DND-41 (cell line): Measurements from ENCODE around the gene KCTD14.
A peak's percentile ranks its signal among the peaks of the same experiment; 100 is the strongest.

Source experiments
- ATAC-seq: fragments of 200-7000 bp; cut with Tn5 transposase; 3 replicates; pipeline ENCODE4 v1.9.1; 2021; ENCODE audit warnings: low read depth; ENCODE audit not compliant: insufficient read depth
- DNase-seq: peaks from one replicate; pipeline ENCODE4 v3.0.0-alpha.2; 2020
- H2AFZ ChIP-seq: 2 replicates; pipeline ENCODE4 v1.6.0; 2012; ENCODE audit warnings: low read depth, low read length
- H3K27ac ChIP-seq: 2 replicates; pipeline ENCODE4 v1.5.1; 2012; ENCODE audit warnings: low read length, inconsistent platforms
- H3K27me3 ChIP-seq: fragments of 200-600 bp; sonication (generic); 2 replicates; pipeline ENCODE4 v1.6.0; 2012; ENCODE audit warnings: low read length, mild to moderate bottlenecking, inconsistent platforms; ENCODE audit not compliant: insufficient read depth, poor library complexity
- H3K36me3 ChIP-seq: 2 replicates; pipeline ENCODE4 v1.5.1; 2012; ENCODE audit warnings: low read length, inconsistent platforms; ENCODE audit not compliant: insufficient read depth
- H3K4me1 ChIP-seq: 2 replicates; pipeline ENCODE4 v1.5.1; 2012; ENCODE audit warnings: mild to moderate bottlenecking, low read length; ENCODE audit not compliant: insufficient read depth
- H3K4me2 ChIP-seq: 2 replicates; pipeline ENCODE4 v1.6.0; 2012; ENCODE audit warnings: mild to moderate bottlenecking, moderate library complexity, low read length, inconsistent platforms; ENCODE audit not compliant: insufficient read depth
- H3K4me3 ChIP-seq, 2 experiments: fragments of 200-600 bp in 1 of 2; shearing (Covaris generic) in 1 of 2; 2 replicates each; pipeline ENCODE4 v1.5.1; 2012 to 2016; ENCODE audit warnings: inconsistent platforms in 2 of 2, low read length in 2 of 2, mild to moderate bottlenecking in 2 of 2, low read depth in 1 of 2, moderate library complexity in 1 of 2
- H3K79me2 ChIP-seq: 2 replicates; pipeline ENCODE4 v1.6.0; 2012; ENCODE audit warnings: low read length, inconsistent platforms; ENCODE audit not compliant: insufficient read depth
- H3K9ac ChIP-seq: 2 replicates; pipeline ENCODE4 v1.6.0; 2012; ENCODE audit warnings: low read depth, mild to moderate bottlenecking, inconsistent platforms, low read length, moderate library complexity
- H3K9me3 ChIP-seq: 2 replicates; pipeline ENCODE4 v1.5.1; 2012; ENCODE audit warnings: low read length, moderate library complexity, mild to moderate bottlenecking, inconsistent platforms; ENCODE audit not compliant: insufficient read depth, severe bottlenecking
- H4K20me1 ChIP-seq: 2 replicates; pipeline ENCODE4 v1.6.0; 2012; ENCODE audit warnings: low read length; ENCODE audit not compliant: insufficient read depth
- EZH2 ChIP-seq: IDR thresholded peaks from 3 replicates; pipeline ENCODE4 v1.6.1; 2012; ENCODE audit warnings: borderline replicate concordance, low read depth, mild to moderate bottlenecking, moderate library complexity, low read length, inconsistent platforms; ENCODE audit not compliant: severe bottlenecking
- TF ChIP-seq, protein P1 (sequence below): IDR thresholded peaks from 2 replicates; pipeline ENCODE4 v1.5.1; 2012; ENCODE audit warnings: borderline replicate concordance, low read length, moderate library complexity, mild to moderate bottlenecking; ENCODE audit not compliant: poor library complexity, severe bottlenecking; ENCODE audit errors: extremely low read depth

Gene KCTD14

DNA sequence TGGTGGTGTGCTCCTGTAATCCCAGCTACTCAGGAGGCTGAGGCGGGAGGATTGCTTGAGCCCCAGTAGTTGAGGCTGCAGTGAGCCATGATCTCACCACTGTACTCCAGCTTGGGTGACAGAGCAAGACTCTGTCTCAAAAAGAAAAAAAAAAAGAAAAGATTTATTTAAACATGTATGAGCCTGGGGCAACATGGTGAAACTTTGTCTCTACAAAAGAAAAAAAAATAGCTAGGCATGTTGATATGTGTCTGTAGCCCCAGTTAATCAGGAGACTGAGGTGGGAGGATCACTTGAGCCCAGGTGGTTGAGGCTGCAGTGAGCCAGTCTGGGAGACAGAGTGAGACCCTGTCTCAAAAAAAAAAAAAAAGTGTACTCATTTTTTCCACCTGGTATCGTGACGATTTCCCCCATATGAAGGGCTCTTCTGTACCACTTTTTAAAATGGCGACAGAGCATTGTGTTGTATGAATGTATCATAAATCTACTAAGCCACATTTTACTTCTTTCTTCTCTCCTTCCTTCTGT lies 16.4 kb upstream of the KCTD14 start:
- Histone ChIP-seq H3K4me3 (no peak overlapping the region), H3K27ac (peak overlapping the region; percentile 59), H3K9ac (no peak overlapping the region), H4K20me1 (no peaks in the 10 kb centered on the region), H3K79me2 (no peaks in the 10 kb centered on the region), H3K27me3 (no peaks in the 10 kb centered on the region), H2AFZ (peak overlapping the region; percentile 61), H3K36me3 (no peaks in the 10 kb centered on the region), H3K4me2 (0 out of 2 replicates have a peak overlapping the region, but pooled peaks have one; percentile 32), H3K4me1 (peaks cover 10% of the 10 kb centered on the region), H3K9me3 (no peaks in the 10 kb centered on the region)
- peak; percentile 33; the same call in 2 of the 3 replicates for ATAC-seq
- no peak for DNase-seq
- no peak for TF ChIP-seq EZH2
- TF ChIP-seq, protein P1, sequence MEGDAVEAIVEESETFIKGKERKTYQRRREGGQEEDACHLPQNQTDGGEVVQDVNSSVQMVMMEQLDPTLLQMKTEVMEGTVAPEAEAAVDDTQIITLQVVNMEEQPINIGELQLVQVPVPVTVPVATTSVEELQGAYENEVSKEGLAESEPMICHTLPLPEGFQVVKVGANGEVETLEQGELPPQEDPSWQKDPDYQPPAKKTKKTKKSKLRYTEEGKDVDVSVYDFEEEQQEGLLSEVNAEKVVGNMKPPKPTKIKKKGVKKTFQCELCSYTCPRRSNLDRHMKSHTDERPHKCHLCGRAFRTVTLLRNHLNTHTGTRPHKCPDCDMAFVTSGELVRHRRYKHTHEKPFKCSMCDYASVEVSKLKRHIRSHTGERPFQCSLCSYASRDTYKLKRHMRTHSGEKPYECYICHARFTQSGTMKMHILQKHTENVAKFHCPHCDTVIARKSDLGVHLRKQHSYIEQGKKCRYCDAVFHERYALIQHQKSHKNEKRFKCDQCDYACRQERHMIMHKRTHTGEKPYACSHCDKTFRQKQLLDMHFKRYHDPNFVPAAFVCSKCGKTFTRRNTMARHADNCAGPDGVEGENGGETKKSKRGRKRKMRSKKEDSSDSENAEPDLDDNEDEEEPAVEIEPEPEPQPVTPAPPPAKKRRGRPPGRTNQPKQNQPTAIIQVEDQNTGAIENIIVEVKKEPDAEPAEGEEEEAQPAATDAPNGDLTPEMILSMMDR, result no peak

DNA sequence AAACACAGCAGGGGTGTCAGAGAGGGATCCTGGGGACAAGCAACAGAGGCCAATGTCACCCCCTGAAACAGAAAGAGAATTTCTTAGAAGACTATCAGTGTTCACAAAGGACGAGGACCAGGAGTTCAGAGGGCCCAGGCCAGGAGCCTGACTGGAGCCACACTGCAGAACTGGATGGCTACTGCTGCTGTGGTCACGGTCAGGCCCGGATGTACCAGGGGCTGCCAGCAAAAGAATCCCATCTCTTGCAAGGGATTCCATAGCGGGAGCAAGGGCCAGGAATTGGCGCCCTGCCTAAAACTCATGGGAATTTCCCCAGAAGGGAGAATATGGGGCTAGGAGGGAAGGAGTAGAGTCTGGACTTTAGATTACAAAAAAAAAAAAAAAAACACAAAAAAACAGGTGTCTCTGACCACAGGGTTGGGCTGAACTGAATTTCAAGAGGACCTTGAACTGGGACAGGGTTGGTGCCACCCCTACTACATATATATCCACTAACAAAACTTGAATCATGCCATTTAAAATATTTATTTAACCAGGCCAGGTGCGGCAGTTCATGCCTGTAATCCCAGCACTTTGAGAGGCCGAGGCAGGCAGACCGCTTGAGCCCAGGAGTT lies 15.7 kb upstream of the KCTD14 start:
- no peaks in the 10 kb centered on the region for H3K9me3 ChIP-seq
- no peak overlapping the region for H3K4me3 ChIP-seq
- H3K27me3 ChIP-seq, result no peaks in the 10 kb centered on the region
- H3K27ac ChIP-seq, result no peak overlapping the region
- H3K4me2 ChIP-seq, result no peak overlapping the region
- peaks cover 10% of the 10 kb centered on the region for H3K4me1 ChIP-seq
- DNase-seq (no peak), ATAC-seq (no peak)
- H2AFZ ChIP-seq, result no peak overlapping the region
- no peaks in the 10 kb centered on the region for H3K36me3 ChIP-seq
- TF ChIP-seq EZH2, result no peak
- TF ChIP-seq, protein P1, result no peak
- H3K79me2 ChIP-seq, result no peaks in the 10 kb centered on the region
- H3K9ac ChIP-seq, result no peak overlapping the region
- no peaks in the 10 kb centered on the region for H4K20me1 ChIP-seq

DNA sequence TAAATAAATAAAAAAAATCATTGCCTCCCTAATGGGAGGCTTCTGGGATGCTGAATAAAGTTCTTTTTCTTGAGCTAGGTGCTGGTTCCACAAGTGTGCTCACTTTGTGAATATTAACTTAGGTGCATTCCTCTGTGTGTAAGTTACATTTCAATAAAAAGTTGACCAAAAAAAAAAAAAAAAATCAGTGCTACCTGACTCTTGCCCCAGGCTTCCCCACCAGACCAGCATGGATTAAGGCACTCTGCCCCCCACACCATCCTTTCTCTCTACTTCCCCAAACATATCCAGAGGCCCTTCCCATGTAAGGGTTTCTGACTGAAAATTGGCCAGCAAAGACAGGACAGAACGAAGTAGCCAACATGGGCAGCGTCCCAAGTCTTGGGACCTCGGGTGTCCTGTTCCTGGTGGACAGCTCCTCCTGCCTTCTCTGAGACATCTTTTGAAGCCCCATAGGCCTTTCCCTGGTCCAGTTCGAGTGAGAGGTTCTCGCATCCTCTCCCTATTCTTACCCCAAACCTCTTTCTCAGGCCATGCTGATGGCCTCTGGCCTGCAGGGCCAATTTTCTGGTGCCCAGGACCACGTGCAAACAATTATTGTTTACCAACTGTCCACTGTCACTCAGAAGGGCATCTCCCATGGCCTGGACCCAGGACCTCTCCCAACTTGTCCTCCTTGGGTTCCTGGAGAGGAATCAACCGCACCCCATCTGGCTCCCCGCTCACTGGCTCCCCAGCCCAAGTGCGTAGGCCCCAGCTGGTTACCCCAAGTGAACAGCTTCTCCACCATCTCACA lies 14.9 kb upstream of the KCTD14 start:
- Histone ChIP-seq H3K4me1 (peaks cover 10% of the 10 kb centered on the region), H3K27ac (no peak overlapping the region), H3K79me2 (no peaks in the 10 kb centered on the region), H3K4me3 (no peak overlapping the region), H3K36me3 (no peaks in the 10 kb centered on the region), H3K4me2 (no peak overlapping the region), H3K27me3 (no peaks in the 10 kb centered on the region), H4K20me1 (no peaks in the 10 kb centered on the region), H2AFZ (no peak overlapping the region), H3K9me3 (no peaks in the 10 kb centered on the region), H3K9ac (no peak overlapping the region)
- ATAC-seq (no peak), DNase-seq (no peak)
- TF ChIP-seq, protein P1, result no peak
- no peak for TF ChIP-seq EZH2
